Hematopoietic multipotent progenitor cell (in vitro differentiated cells): Measurements from ENCODE around the gene CFAP97D1. TPM values are rescaled to one million over a fixed set of nuclear protein-coding genes. Genes with fewer than 3 reads are reported as not detected.
"Not testable (repeated sequence)": the region's sequence is repeated elsewhere in the genome, so short reads cannot be mapped to it uniquely, and the experiment has no call there.

Experiments
- DNase-seq, 3 donors: peaks; one replicate each; pipeline ENCODE4 v3.0.0-alpha.2; 2011 to 2015; ENCODE audit warnings: low read depth in 2 of 3, low spot score in 2 of 3
- total RNA-seq: library from RNA; depleted of rRNA; stranded (reverse); fragments of >200 nt; gene quantifications from one replicate; pipeline ENCODE4 v1.2.3, GENCODE V29; 2012

The CFAP97D1 gene
- total RNA-seq, 1 donor: under 0.01 TPM

- DNase-seq: no peak
Measured at GRCh38 chr17:43791589-43791988, 11.4 kb downstream of the CFAP97D1 start.

- not testable (repeated sequence) for DNase-seq
Measured at GRCh38 chr17:43792668-43793067, 12.4 kb downstream of the CFAP97D1 start.

GRCh38 chr17:43798024-43798423 lies 17.8 kb downstream of the CFAP97D1 start:
- not testable (repeated sequence) for DNase-seq

- DNase-seq: no peak
Measured at GRCh38 chr17:43799047-43799446, 18.8 kb downstream of the CFAP97D1 start.

- DNase-seq: no peak
Measured at GRCh38 chr17:43800736-43801135, 20.5 kb downstream of the CFAP97D1 start.

GRCh38 chr17:43801844-43802243 lies 21.6 kb downstream of the CFAP97D1 start:
- DNase-seq: no peak

- no peak for DNase-seq
Measured at GRCh38 chr17:43803758-43804157, 23.5 kb downstream of the CFAP97D1 start.

GRCh38 chr17:43805117-43805516 lies 24.9 kb downstream of the CFAP97D1 start:
- no peak for DNase-seq

- no peak for DNase-seq
Measured at GRCh38 chr17:43808076-43808475, 27.8 kb downstream of the CFAP97D1 start.

GRCh38 chr17:43809121-43809520 lies 28.9 kb downstream of the CFAP97D1 start:
- DNase-seq: no peak

GRCh38 chr17:43810226-43810715 lies 30.0 kb downstream of the CFAP97D1 start:
- DNase-seq: no peak

- DNase-seq: no peak
Measured at GRCh38 chr17:43810823-43811222, 30.6 kb downstream of the CFAP97D1 start.

GRCh38 chr17:43812396-43813265 lies 32.4 kb downstream of the CFAP97D1 start:
- DNase-seq: no peak

- DNase-seq: no peak
Measured at GRCh38 chr17:43813386-43813785, 33.2 kb downstream of the CFAP97D1 start.

GRCh38 chr17:43814026-43814425 lies 33.8 kb downstream of the CFAP97D1 start:
- DNase-seq: no peak

- no peak for DNase-seq
Measured at GRCh38 chr17:43814714-43815113, 34.5 kb downstream of the CFAP97D1 start.

- DNase-seq: no peak
Measured at GRCh38 chr17:43816336-43817320, 36.4 kb downstream of the CFAP97D1 start.

GRCh38 chr17:43817826-43818225 lies 37.6 kb downstream of the CFAP97D1 start:
- no peak for DNase-seq

- no peak for DNase-seq
Measured at GRCh38 chr17:43818966-43819365, 38.7 kb downstream of the CFAP97D1 start.

GRCh38 chr17:43820759-43821158 lies 40.5 kb downstream of the CFAP97D1 start:
- no peak for DNase-seq

GRCh38 chr17:43822570-43823190 lies 42.4 kb downstream of the CFAP97D1 start:
- DNase-seq: no peak
